Skeletal muscle tissue (tissue), 5 donors: Measurements from ENCODE around the gene POU2F2. TPM values are rescaled to one million over a fixed set of nuclear protein-coding genes. Genes with fewer than 3 reads are reported as not detected.

Source experiments
- H3K27ac ChIP-seq: one replicate; pipeline ENCODE4 v1.7.0; 2013; ENCODE audit warnings: mild to moderate bottlenecking, low read depth, low read length, inconsistent platforms
- H3K27me3 ChIP-seq, 3 donors: one replicate each; pipeline ENCODE4 v1.7.0; 2013; ENCODE audit warnings: low read length in 3 of 3; ENCODE audit not compliant: control insufficient read depth in 3 of 3, insufficient read depth in 3 of 3
- H3K36me3 ChIP-seq, 3 donors: one replicate each; pipeline ENCODE4 v1.7.0; 2013; ENCODE audit warnings: low read length in 3 of 3; ENCODE audit not compliant: control insufficient read depth in 3 of 3, insufficient read depth in 3 of 3
- H3K4me1 ChIP-seq, 3 donors: one replicate each; pipeline ENCODE4 v1.7.0; 2013; ENCODE audit warnings: low read length in 3 of 3, mild to moderate bottlenecking in 3 of 3; ENCODE audit not compliant: control insufficient read depth in 3 of 3, insufficient read depth in 3 of 3
- H3K4me3 ChIP-seq, 3 donors: one replicate each; pipeline ENCODE4 v1.7.0; 2013; ENCODE audit warnings: low read length in 3 of 3
- H3K9ac ChIP-seq, 3 donors: one replicate each; pipeline ENCODE4 v1.7.0; 2013; ENCODE audit warnings: low read length in 3 of 3, mild to moderate bottlenecking in 3 of 3, moderate library complexity in 2 of 3, low read depth in 1 of 3
- H3K9me3 ChIP-seq, 3 donors: one replicate each; pipeline ENCODE4 v1.7.0; 2013; ENCODE audit warnings: low read length in 3 of 3; ENCODE audit not compliant: control insufficient read depth in 3 of 3
- small RNA-seq: library from RNA; depleted of rRNA; stranded (forward); fragments of <200 nt; gene quantifications from one replicate; pipeline ENCODE3, GENCODE V24; 2014
- total RNA-seq: library from RNA; depleted of rRNA; stranded (reverse); fragments of >200 nt; gene quantifications from one replicate; pipeline ENCODE4 v1.2.3, GENCODE V29; 2014
- donor health status: Osteomylitis.

The POU2F2 gene
- total RNA-seq, 1 donor from 2014 or later: 0.52 TPM

- peak overlapping the region in 1 of 3 donors; percentile 45 for H3K9ac ChIP-seq
- H3K36me3 ChIP-seq: no peaks in the 10 kb centered on the region
- H3K27ac ChIP-seq: no peak overlapping the region
- H3K4me1 ChIP-seq: peaks cover 9 to 21% (median 10%) of the 10 kb centered on the region in 3 donors
- no peak overlapping the region for H3K4me3 ChIP-seq
- H3K9me3 ChIP-seq: no peaks in the 10 kb centered on the region
- peaks cover 0 to 3% (median 0%) of the 10 kb centered on the region in 3 donors for H3K27me3 ChIP-seq
These were observed 92.2 kb downstream of the POU2F2 start for GRCh38 chr19:42040031-42040430.

- no peaks in the 10 kb centered on the region for H3K36me3 ChIP-seq
- H3K4me1 ChIP-seq: peaks cover 9 to 21% (median 10%) of the 10 kb centered on the region in 3 donors
- H3K27ac ChIP-seq: peak overlapping the region; percentile 60
- H3K4me3 ChIP-seq: peak overlapping the region in 1 of 3 donors; percentile 45
- H3K9me3 ChIP-seq: no peaks in the 10 kb centered on the region
- H3K9ac ChIP-seq: peak overlapping the region in 1 of 3 donors; percentile 60
- H3K27me3 ChIP-seq: peaks cover 0 to 3% (median 0%) of the 10 kb centered on the region in 3 donors
These were observed 93.6 kb downstream of the POU2F2 start for GRCh38 chr19:42038666-42039065.

- Histone ChIP-seq H3K4me3 (no peak overlapping the region), H3K9me3 (no peaks in the 10 kb centered on the region), H3K27ac (no peak overlapping the region), H3K27me3 (peaks cover 0 to 3% (median 0%) of the 10 kb centered on the region in 3 donors), H3K4me1 (peaks cover 9 to 21% (median 10%) of the 10 kb centered on the region in 3 donors), H3K9ac (peak overlapping the region in 1 of 3 donors; percentile 45), H3K36me3 (no peaks in the 10 kb centered on the region)
These were observed 94.6 kb downstream of the POU2F2 start for GRCh38 chr19:42037649-42038048.

Small RNA genes lying within 50 kb of the gene (small RNA-seq; reads per million reads assigned to genes)
- not detected for gene MIR4323

Other genes starting within 250 kb of the POU2F2 start
- 13.6 TPM for gene ARHGEF1, start 249.3 kb downstream of the POU2F2 start, total RNA-seq
- not detected for gene ERFL, start 204.0 kb downstream of the POU2F2 start, total RNA-seq
- 85.1 TPM for gene RABAC1, start 173.1 kb downstream of the POU2F2 start, total RNA-seq
- not detected for gene ATP1A3, start 138.2 kb downstream of the POU2F2 start, total RNA-seq
- 1.0 TPM for gene GRIK5, start 62.2 kb downstream of the POU2F2 start, total RNA-seq
- gene ZNF574, start 56.3 kb downstream of the POU2F2 start, total RNA-seq: 7.8 TPM
- 21.4 TPM for gene DEDD2, start 85.2 kb upstream of the POU2F2 start, total RNA-seq
- gene ZNF526, start 87.9 kb upstream of the POU2F2 start, total RNA-seq: 7.8 TPM
- 5.2 TPM for gene GSK3A, start 110.2 kb upstream of the POU2F2 start, total RNA-seq
- gene ERF, start 122.7 kb upstream of the POU2F2 start, total RNA-seq: 12.0 TPM
- 10.4 TPM for gene CIC, start 136.8 kb upstream of the POU2F2 start, total RNA-seq
- not detected for gene PRR19, start 169.7 kb upstream of the POU2F2 start, total RNA-seq
- 29.2 TPM for gene PAFAH1B3, start 170.2 kb upstream of the POU2F2 start, total RNA-seq
- gene TMEM145, start 180.9 kb upstream of the POU2F2 start, total RNA-seq: 0.52 TPM
- gene MEGF8, start 193.2 kb upstream of the POU2F2 start, total RNA-seq: 17.2 TPM